Left ventricle myocardium superior (tissue), 1 donor: Measurements from ENCODE around the gene NBAS. TPM values are rescaled to one million over a fixed set of nuclear protein-coding genes. Genes with fewer than 3 reads are reported as not detected.

Experiments
- ATAC-seq: fragments of 200-7000 bp; cut with Tn5 transposase; one replicate; pipeline ENCODE4 v1.9.1; 2020; ENCODE audit warnings: mild to moderate bottlenecking, moderate library complexity
- DNase-seq: peaks from one replicate; pipeline ENCODE4 v3.0.0-alpha.2; 2020
- intact Hi-C: fragments of 100-400 bp; cut with micrococcal nuclease; formaldehyde crosslinking; loops from one replicate; pipeline ENCODE4 v1.11.0; 2022
- total RNA-seq: library from RNA; stranded (reverse); fragmentation: NEBNext Ultra II Directional; extraction: Animal tissue kit (Norgen Biotek cat#: 25700); gene quantifications from one replicate; pipeline ENCODE4 v1.2.1, GENCODE V29; 2021
- donor health status: DM: no; HTN: yes; CAD: no; lungs with severe emphysema.

The NBAS gene
- total RNA-seq, 1 donor from 2014 or later, result 64.4 TPM

GRCh38 chr2:15593327-15593705 is 32.2 kb upstream of the NBAS start:
- no peak for DNase-seq
- intact Hi-C loops, result no loop called here

GRCh38 chr2:15591692-15592463 is 30.7 kb upstream of the NBAS start, which contains the start of gene DDX1:
Gene DDX1 (plus strand): TSS chr2:15591868. CDS start chr2:15591934, 66 bp downstream.
- ATAC-seq, result peak; percentile 94
- intact Hi-C loops, result no loop called here
- peak; percentile 91 for DNase-seq

More at GRCh38 chr2:15593327-15593705, 32.2 kb upstream of the NBAS start:
- ATAC-seq, result no peak

GRCh38 chr2:15591373-15591691 is 30.2 kb upstream of the NBAS start:
- no peak for ATAC-seq
- DNase-seq, result no peak
- intact Hi-C loops, result no loop called here

- ATAC-seq (no peak), DNase-seq (peak; percentile 49)
- intact Hi-C loops, result no loop called here
Observed at GRCh38 chr2:15588329-15588919, 27.3 kb upstream of the NBAS start.

GRCh38 chr2:15584767-15585469 is 23.8 kb upstream of the NBAS start:
- intact Hi-C loops, result no loop called here
- ATAC-seq (no peak), DNase-seq (no peak)

- ATAC-seq (no peak), DNase-seq (no peak)
- intact Hi-C loops, result no loop called here
Observed at GRCh38 chr2:15584316-15584715, 23.2 kb upstream of the NBAS start.

- no peak for ATAC-seq
- no peak for DNase-seq
- intact Hi-C loops, result no loop called here
Observed at GRCh38 chr2:15583826-15584225, 22.7 kb upstream of the NBAS start.

- intact Hi-C loops, result no loop called here
Observed at GRCh38 chr2:15582710-15583357, 21.7 kb upstream of the NBAS start.

GRCh38 chr2:15580451-15580850 is 19.3 kb upstream of the NBAS start:
- ATAC-seq (no peak), DNase-seq (no peak)
- intact Hi-C loops, result no loop called here

More at GRCh38 chr2:15582710-15583357, 21.7 kb upstream of the NBAS start:
- DNase-seq (no peak), ATAC-seq (no peak)

GRCh38 chr2:15579641-15580040 is 18.5 kb upstream of the NBAS start:
- intact Hi-C loops, result no loop called here
- no peak for ATAC-seq
- no peak for DNase-seq

- ATAC-seq (peak; percentile 93), DNase-seq (peak; percentile 78)
- intact Hi-C loops, result no loop called here
Observed at GRCh38 chr2:15577071-15577735, 16.1 kb upstream of the NBAS start.

GRCh38 chr2:15571729-15572128 is 10.6 kb upstream of the NBAS start:
- intact Hi-C loops, result no loop called here
- no peak for DNase-seq
- ATAC-seq, result no peak

GRCh38 chr2:15570104-15570503 is 9.0 kb upstream of the NBAS start:
- no peak for ATAC-seq
- intact Hi-C loops, result no loop called here
- no peak for DNase-seq

- ATAC-seq (no peak), DNase-seq (no peak)
- intact Hi-C loops, result no loop called here
Observed at GRCh38 chr2:15568874-15569273, 7.7 kb upstream of the NBAS start.

- no peak for DNase-seq
- intact Hi-C loops, result no loop called here
- ATAC-seq, result no peak
Observed at GRCh38 chr2:15566912-15567311, 5.8 kb upstream of the NBAS start.

- DNase-seq (no peak), ATAC-seq (no peak)
- intact Hi-C loops, result no loop called here
Observed at GRCh38 chr2:15565994-15566671, 5.0 kb upstream of the NBAS start.

GRCh38 chr2:15565392-15565791 is 4.3 kb upstream of the NBAS start:
- no peak for DNase-seq
- ATAC-seq, result no peak

GRCh38 chr2:15563227-15564100 is 2.3 kb upstream of the NBAS start:
- no peak for DNase-seq
- ATAC-seq, result no peak
- intact Hi-C loops, result no loop called here

More at GRCh38 chr2:15565392-15565791, 4.3 kb upstream of the NBAS start:
- intact Hi-C loops, result no loop called here
